Trophoblast cell (in vitro differentiated cells and primary cell): Measurements from ENCODE around the gene PRMT1.

ENCODE experiments used
- DNase-seq, 2 donors: peaks; one replicate each; pipeline ENCODE4 v3.0.0-alpha.2; 2016
- H2AFZ ChIP-seq: 2 replicates; pipeline ENCODE4 v1.6.1; 2013; ENCODE audit warnings: low read length, moderate library complexity, mild to moderate bottlenecking; ENCODE audit not compliant: insufficient read depth, poor library complexity
- H2AK5ac ChIP-seq: 2 replicates; pipeline ENCODE4 v1.6.1; 2013; ENCODE audit warnings: mild to moderate bottlenecking, low read length
- H2BK120ac ChIP-seq: 2 replicates; pipeline ENCODE4 v1.6.1; 2013; ENCODE audit warnings: low read length, mild to moderate bottlenecking, moderate library complexity; ENCODE audit not compliant: insufficient read depth, poor library complexity
- H2BK12ac ChIP-seq: 2 replicates; pipeline ENCODE4 v1.6.1; 2013; ENCODE audit warnings: mild to moderate bottlenecking, low read length, moderate library complexity
- H2BK5ac ChIP-seq: 2 replicates; pipeline ENCODE4 v1.6.1; 2013; ENCODE audit warnings: low read length, low read depth, moderate library complexity, mild to moderate bottlenecking; ENCODE audit not compliant: poor library complexity
- H3K14ac ChIP-seq: 2 replicates; pipeline ENCODE4 v1.6.1; 2013; ENCODE audit warnings: mild to moderate bottlenecking, low read length
- H3K18ac ChIP-seq: 2 replicates; pipeline ENCODE4 v1.6.1; 2013; ENCODE audit warnings: mild to moderate bottlenecking, low read length
- H3K23ac ChIP-seq: 2 replicates; pipeline ENCODE4 v1.6.1; 2013; ENCODE audit warnings: low read length
- H3K27ac ChIP-seq: 2 replicates; pipeline ENCODE4 v1.5.1; 2013; ENCODE audit warnings: low read depth, mild to moderate bottlenecking, inconsistent platforms, low read length, moderate library complexity
- H3K27me3 ChIP-seq: 2 replicates; pipeline ENCODE4 v1.6.1; 2013; ENCODE audit warnings: inconsistent platforms, mild to moderate bottlenecking, low read length, moderate library complexity; ENCODE audit not compliant: insufficient read depth
- H3K36me3 ChIP-seq, 2 experiments: 1 replicate in 1 of 2; 2 replicates in 1 of 2; pipeline ENCODE4 v1.6.1; 2013; ENCODE audit warnings: low read length in 2 of 2, mild to moderate bottlenecking in 2 of 2, moderate library complexity in 1 of 2; ENCODE audit not compliant: insufficient read depth in 2 of 2, control insufficient read depth in 1 of 2
- H3K4ac ChIP-seq: 2 replicates; pipeline ENCODE4 v1.6.1; 2013; ENCODE audit warnings: low read depth, mild to moderate bottlenecking, low read length, moderate library complexity
- H3K4me1 ChIP-seq, 2 experiments: 1 replicate in 1 of 2; 2 replicates in 1 of 2; pipeline ENCODE4 v1.6.1; 2013; ENCODE audit warnings: low read length in 2 of 2, mild to moderate bottlenecking in 2 of 2, moderate library complexity in 1 of 2; ENCODE audit not compliant: insufficient read depth in 2 of 2, control insufficient read depth in 1 of 2
- H3K4me2 ChIP-seq: 2 replicates; pipeline ENCODE4 v1.6.1; 2013; ENCODE audit warnings: inconsistent platforms, mild to moderate bottlenecking, low read length, moderate library complexity
- H3K4me3 ChIP-seq: 2 replicates; pipeline ENCODE4 v1.5.1; 2013; ENCODE audit warnings: mild to moderate bottlenecking, low read depth, low read length, inconsistent platforms
- H3K79me1 ChIP-seq: one replicate; pipeline ENCODE4 v1.6.1; 2013; ENCODE audit warnings: low read length
- H3K79me2 ChIP-seq: 2 replicates; pipeline ENCODE4 v1.6.1; 2013; ENCODE audit warnings: low read length, mild to moderate bottlenecking; ENCODE audit not compliant: control insufficient read depth, insufficient read depth, poor library complexity
- H3K9ac ChIP-seq: 2 replicates; pipeline ENCODE4 v1.6.1; 2013; ENCODE audit warnings: mild to moderate bottlenecking, low read length
- H3K9me3 ChIP-seq: 2 replicates; pipeline ENCODE4 v1.6.1; 2013; ENCODE audit warnings: low read depth, mild to moderate bottlenecking, control low read depth, inconsistent platforms, low read length; ENCODE audit not compliant: insufficient read depth
- H4K12ac ChIP-seq: 2 replicates; pipeline ENCODE4 v1.6.1; 2013; ENCODE audit warnings: low read depth, mild to moderate bottlenecking, low read length, moderate library complexity
- H4K8ac ChIP-seq: 2 replicates; pipeline ENCODE4 v1.6.1; 2013; ENCODE audit warnings: low read depth, mild to moderate bottlenecking, low read length, moderate library complexity
- H4K91ac ChIP-seq: one replicate; pipeline ENCODE4 v1.6.1; 2013; ENCODE audit warnings: low read depth, mild to moderate bottlenecking, low read length, moderate library complexity
- WGBS: extraction: QIAGEN DNeasy Blood & Tissue Kit; methylation state at CpG from one replicate; pipeline ENCODE4 v1.1.7; 2013; ENCODE audit warnings: missing lambda C conversion rate; ENCODE audit not compliant: insufficient read length, insufficient coverage; ENCODE audit errors: extremely low coverage; 5-methylcytosine and 5-hydroxymethylcytosine counted together

Gene PRMT1

DNA sequence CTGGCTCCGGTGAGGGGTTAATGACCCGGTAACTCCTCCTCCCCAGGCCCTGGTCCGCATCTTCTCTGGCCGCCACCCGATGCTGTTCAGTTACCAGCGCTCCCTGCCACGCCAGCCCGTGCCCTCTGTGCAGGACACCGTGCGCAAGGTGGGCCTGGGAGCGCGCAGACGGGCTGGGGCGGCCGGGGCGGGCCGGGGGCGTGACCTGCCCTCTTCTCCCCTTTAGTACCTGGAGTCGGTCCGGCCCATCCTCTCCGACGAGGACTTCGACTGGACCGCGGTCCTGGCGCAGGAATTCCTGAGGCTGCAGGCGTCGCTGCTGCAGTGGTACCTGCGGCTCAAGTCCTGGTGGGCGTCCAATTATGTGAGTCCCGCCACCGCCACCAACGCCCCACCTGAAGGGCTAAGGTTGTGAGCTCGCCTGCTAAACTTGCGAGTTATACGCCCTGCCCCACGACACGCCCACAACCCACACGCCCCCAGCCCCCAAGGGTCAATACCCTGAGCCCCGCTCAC, 24.3 kb downstream of the PRMT1 start:
- Histone ChIP-seq H3K23ac (no peak overlapping the region), H3K4ac (no peak overlapping the region), H2AK5ac (no peak overlapping the region), H4K8ac (no peak overlapping the region), H3K27me3 (no peaks in the 10 kb centered on the region), H3K79me2 (no peaks in the 10 kb centered on the region), H3K18ac (no peak overlapping the region), H3K36me3 (no peaks in the 10 kb centered on the region), H2BK12ac (no peak overlapping the region), H3K79me1 (no peaks in the 10 kb centered on the region), H4K12ac (no peak overlapping the region), H3K4me2 (no peak overlapping the region), H4K91ac (no peak overlapping the region), H3K14ac (no peak overlapping the region), H3K4me1 (no peaks in the 10 kb centered on the region), H3K27ac (no peak overlapping the region), H2BK120ac (no peak overlapping the region), H3K9me3 (no peaks in the 10 kb centered on the region), H2AFZ (no peak overlapping the region), H3K9ac (no peak overlapping the region), H3K4me3 (no peak overlapping the region), H2BK5ac (no peak overlapping the region)
- DNase-seq, result peak in 1 of 2 donors; percentile 16
- no CpG with 5 or more reads among the region's 40 CpGs for WGBS

DNA sequence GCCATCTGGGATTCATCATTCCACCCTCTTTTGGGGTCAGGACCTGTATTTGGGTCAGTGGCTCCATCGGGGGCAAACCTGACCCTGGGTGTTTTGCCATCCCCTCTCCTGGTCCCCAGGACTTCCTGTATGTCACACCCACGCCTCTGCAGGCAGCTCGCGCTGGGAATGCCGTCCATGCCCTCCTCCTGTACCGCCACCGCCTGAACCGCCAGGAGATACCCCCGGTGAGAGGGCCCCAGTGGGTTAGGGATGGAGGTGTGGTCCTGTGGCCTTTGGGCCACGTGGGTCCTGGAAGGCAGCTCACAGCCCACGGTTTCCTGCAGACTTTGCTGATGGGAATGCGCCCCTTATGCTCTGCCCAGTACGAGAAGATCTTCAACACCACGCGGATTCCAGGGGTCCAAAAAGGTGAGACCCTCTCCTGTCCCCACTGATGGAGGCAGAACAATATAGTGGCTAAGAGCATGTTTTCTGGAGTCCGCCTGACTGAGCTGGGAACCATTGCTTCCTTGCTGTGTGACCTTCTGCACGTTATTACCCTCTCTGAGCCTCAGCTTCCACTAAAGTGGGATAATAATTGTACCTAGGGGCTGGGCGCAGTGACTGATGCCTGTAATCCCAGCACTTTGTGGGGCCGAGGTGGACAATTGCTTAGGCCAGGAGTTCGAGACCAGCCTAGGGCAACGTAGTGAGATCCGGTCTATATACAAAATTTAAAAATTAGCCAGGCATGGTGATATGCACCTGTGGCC, 28.0 kb downstream of the PRMT1 start:
- Histone ChIP-seq H2BK120ac (no peak overlapping the region), H3K79me1 (no peaks in the 10 kb centered on the region), H4K8ac (no peak overlapping the region), H2AFZ (no peak overlapping the region), H3K4me3 (no peak overlapping the region), H2BK5ac (no peak overlapping the region), H3K4me1 (no peaks in the 10 kb centered on the region), H2AK5ac (no peak overlapping the region), H4K91ac (no peak overlapping the region), H3K14ac (no peak overlapping the region), H3K4me2 (no peak overlapping the region), H3K27ac (no peak overlapping the region), H3K9me3 (no peaks in the 10 kb centered on the region), H3K4ac (no peak overlapping the region), H3K36me3 (no peaks in the 10 kb centered on the region), H3K79me2 (no peaks in the 10 kb centered on the region), H3K23ac (no peak overlapping the region), H2BK12ac (no peak overlapping the region), H3K18ac (no peak overlapping the region), H3K27me3 (no peaks in the 10 kb centered on the region), H4K12ac (no peak overlapping the region), H3K9ac (no peak overlapping the region)
- DNase-seq, result no peak
- no CpG with 5 or more reads among the region's 22 CpGs for WGBS

DNA sequence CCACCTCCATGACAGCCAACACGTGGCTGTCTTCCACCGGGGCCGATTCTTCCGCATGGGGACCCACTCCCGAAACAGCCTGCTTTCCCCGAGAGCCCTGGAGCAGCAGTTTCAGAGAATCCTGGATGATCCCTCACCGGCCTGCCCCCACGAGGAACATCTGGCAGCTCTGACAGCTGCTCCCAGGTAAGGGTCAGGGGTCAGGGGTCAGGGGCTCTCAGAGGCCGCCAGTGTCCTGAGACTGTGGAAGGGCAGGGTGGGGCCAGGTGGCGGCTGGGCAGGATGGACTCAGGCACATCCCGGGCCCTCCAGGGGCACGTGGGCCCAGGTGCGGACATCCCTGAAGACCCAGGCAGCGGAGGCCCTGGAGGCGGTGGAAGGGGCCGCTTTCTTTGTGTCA, 28.8 kb downstream of the PRMT1 start:
- no peak for DNase-seq
- no peak overlapping the region for H3K18ac ChIP-seq
- WGBS, result no CpG with 5 or more reads among the region's 16 CpGs

DNA sequence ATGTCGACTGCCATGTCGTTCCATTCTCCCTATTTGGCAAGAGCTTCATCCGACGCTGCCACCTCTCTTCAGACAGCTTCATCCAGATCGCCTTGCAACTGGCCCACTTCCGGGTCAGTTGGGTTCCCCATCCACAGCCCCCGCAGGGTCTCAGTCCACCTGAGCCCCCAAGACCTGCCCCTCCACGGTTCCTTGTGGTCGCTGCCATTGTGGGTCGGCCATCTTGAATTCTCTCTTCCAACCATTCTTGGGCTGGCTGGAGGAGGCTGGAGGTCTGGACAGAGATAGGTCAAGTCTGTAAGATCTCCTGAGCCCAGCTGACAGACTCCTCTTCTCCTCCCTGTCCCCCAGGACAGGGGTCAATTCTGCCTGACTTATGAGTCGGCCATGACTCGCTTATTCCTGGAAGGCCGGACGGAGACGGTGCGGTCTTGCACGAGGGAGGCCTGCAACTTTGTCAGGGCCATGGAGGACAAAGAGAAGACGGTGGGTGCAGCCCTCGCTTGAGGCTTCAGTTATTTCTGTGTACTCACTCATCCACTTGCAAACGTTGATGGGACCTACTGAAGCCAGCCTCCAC, 33.4 kb downstream of the PRMT1 start:
- Histone ChIP-seq H4K8ac (no peak overlapping the region), H2AK5ac (no peak overlapping the region), H3K27me3 (no peaks in the 10 kb centered on the region), H3K36me3 (no peaks in the 10 kb centered on the region), H3K4me2 (no peak overlapping the region), H4K91ac (no peak overlapping the region), H2BK5ac (no peak overlapping the region), H3K18ac (no peak overlapping the region), H3K4me1 (peaks cover 6 to 7% of the 10 kb centered on the region in 2 experiments), H3K79me2 (no peaks in the 10 kb centered on the region), H3K4ac (no peak overlapping the region), H2BK120ac (no peak overlapping the region), H3K4me3 (no peak overlapping the region), H3K9me3 (no peaks in the 10 kb centered on the region), H4K12ac (no peak overlapping the region), H3K14ac (no peak overlapping the region), H2BK12ac (no peak overlapping the region), H3K79me1 (no peaks in the 10 kb centered on the region), H3K9ac (no peak overlapping the region), H3K27ac (no peak overlapping the region), H3K23ac (no peak overlapping the region), H2AFZ (no peak overlapping the region)
- DNase-seq, result no peak
- no CpG with 5 or more reads among the region's 20 CpGs for WGBS

More for the DNA sequence above, 28.8 kb downstream of the PRMT1 start:
- Histone ChIP-seq H2AK5ac (no peak overlapping the region), H3K79me2 (no peaks in the 10 kb centered on the region), H3K79me1 (no peaks in the 10 kb centered on the region), H2AFZ (peak overlapping the region; percentile 8), H2BK120ac (no peak overlapping the region), H3K4me3 (no peak overlapping the region), H2BK5ac (no peak overlapping the region), H3K4ac (no peak overlapping the region), H3K9me3 (no peaks in the 10 kb centered on the region), H3K9ac (no peak overlapping the region), H3K27ac (no peak overlapping the region), H3K4me1 (no peaks in the 10 kb centered on the region), H2BK12ac (no peak overlapping the region), H3K36me3 (no peaks in the 10 kb centered on the region), H4K8ac (no peak overlapping the region), H3K23ac (no peak overlapping the region), H3K27me3 (no peaks in the 10 kb centered on the region), H4K12ac (no peak overlapping the region), H4K91ac (no peak overlapping the region), H3K4me2 (no peak overlapping the region), H3K14ac (no peak overlapping the region)
